Neural cell (in vitro differentiated cells): ENCODE measurements around the gene ENOX1.

Experiments used
- CTCF ChIP-seq: fragments of 450-650 bp; IDR thresholded peaks from 2 replicates; pipeline ENCODE4 v1.5.1; 2014; ENCODE audit warnings: antibody characterized with exemption, mild to moderate bottlenecking, moderate library complexity; ENCODE audit not compliant: poor library complexity, severe bottlenecking
- EP300 ChIP-seq: fragments of 450-650 bp; conservative IDR thresholded peaks from 2 replicates; pipeline ENCODE4 v1.6.1; 2014; ENCODE audit warnings: antibody characterized with exemption, mild to moderate bottlenecking, moderate library complexity; ENCODE audit not compliant: poor library complexity, severe bottlenecking
- EZH2 ChIP-seq: fragments of 200-600, 300-800 bp; shearing (Covaris generic), sonication (generic); IDR thresholded peaks from 2 replicates; pipeline ENCODE4 v1.6.1; 2014; ENCODE audit warnings: antibody characterized with exemption, low read length, borderline replicate concordance, mild to moderate bottlenecking; ENCODE audit not compliant: insufficient read depth, poor library complexity, severe bottlenecking
- MXI1 ChIP-seq: fragments of 450-650 bp; conservative IDR thresholded peaks from 2 replicates; pipeline ENCODE4 v1.6.1; 2014; ENCODE audit warnings: antibody characterized with exemption, mild to moderate bottlenecking; ENCODE audit not compliant: poor library complexity, severe bottlenecking
- POLR2AphosphoS5 ChIP-seq: IDR thresholded peaks from 2 replicates; pipeline ENCODE4 v1.6.1; 2012
- RAD21 ChIP-seq: fragments of 450-650 bp; conservative IDR thresholded peaks from 2 replicates; pipeline ENCODE4 v1.6.1; 2014; ENCODE audit warnings: antibody characterized with exemption, mild to moderate bottlenecking, moderate library complexity
- REST ChIP-seq: IDR thresholded peaks from 2 replicates; pipeline ENCODE4 v1.6.1; 2012; ENCODE audit warnings: borderline replicate concordance
- SMC3 ChIP-seq: fragments of 450-650 bp; conservative IDR thresholded peaks from 2 replicates; pipeline ENCODE4 v1.6.1; 2014; ENCODE audit warnings: antibody characterized with exemption, mild to moderate bottlenecking, moderate library complexity; ENCODE audit not compliant: poor library complexity
- TAF1 ChIP-seq: IDR thresholded peaks from 2 replicates; pipeline ENCODE4 v1.6.1; 2012; ENCODE audit warnings: low read depth

DNA sequence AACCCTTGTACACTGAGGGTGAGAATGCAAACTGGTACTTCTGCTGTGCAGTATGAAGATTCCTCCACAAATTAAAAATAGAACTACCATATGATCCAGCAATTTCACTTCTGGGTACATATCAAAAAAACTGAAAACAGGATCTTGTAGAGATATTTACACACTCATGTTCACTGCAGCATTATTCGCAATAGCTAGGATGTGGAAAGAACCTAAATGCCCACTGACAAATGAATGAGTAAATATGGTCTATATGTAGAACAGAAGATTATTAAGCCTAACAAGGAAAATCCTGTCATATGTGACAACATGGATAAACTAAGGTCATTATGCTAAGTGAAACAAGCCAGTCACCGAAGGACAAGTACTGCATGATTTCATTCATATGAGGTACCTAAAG is 304.7 kb downstream of the ENOX1 start:
- TF ChIP-seq EZH2 (no peak), EP300 (no peak), RAD21 (no peak), POLR2AphosphoS5 (no peak), CTCF (no peak), MXI1 (no peak), TAF1 (no peak), REST (no peak), SMC3 (no peak)
